ENCODE results near the gene ARHGAP12.

Gene ARHGAP12

GRCh38 chr10:31930023-31930751 is 1.6 kb upstream of the ARHGAP12 start:
- peak overlapping the region; percentile 73 for H3K27ac ChIP-seq (ENCODE audit: poor library complexity, severe bottlenecking)
- ATAC-seq (ENCODE audit: low read depth) (peak; percentile 13; the same call in 2 of the 3 replicates), DNase-seq (ENCODE audit: low spot score) (no peak)
- no peaks in the 10 kb centered on the region for H3K27me3 ChIP-seq (ENCODE audit: insufficient read depth, poor library complexity, severe bottlenecking)
- peak overlapping the region; percentile 85 for H3K4me3 ChIP-seq (ENCODE audit: severe bottlenecking)
- H3K9me3 ChIP-seq (ENCODE audit: severe bottlenecking), result no peaks in the 10 kb centered on the region
- no peak for TF ChIP-seq CTCF (IDR thresholded peaks at IDR 0.05; ENCODE audit: poor library complexity, severe bottlenecking)
- H3K36me3 ChIP-seq (ENCODE audit: low read depth), result no peaks in the 10 kb centered on the region
- peaks cover 17% of the 10 kb centered on the region for H3K4me1 ChIP-seq (ENCODE audit: insufficient read depth, poor library complexity, severe bottlenecking)

- Histone ChIP-seq H3K4me1 (ENCODE audit: insufficient read depth, poor library complexity, severe bottlenecking) (peaks cover 17% of the 10 kb centered on the region), H3K9me3 (ENCODE audit: severe bottlenecking) (no peaks in the 10 kb centered on the region), H3K27ac (ENCODE audit: poor library complexity, severe bottlenecking) (peak overlapping the region; percentile 73), H3K27me3 (ENCODE audit: insufficient read depth, poor library complexity, severe bottlenecking) (no peaks in the 10 kb centered on the region), H3K36me3 (ENCODE audit: low read depth) (no peaks in the 10 kb centered on the region), H3K4me3 (ENCODE audit: severe bottlenecking) (peak overlapping the region; percentile 85)
- TF ChIP-seq CTCF (IDR thresholded peaks at IDR 0.05; ENCODE audit: poor library complexity, severe bottlenecking), result no peak
- DNase-seq (ENCODE audit: low spot score) (no peak), ATAC-seq (ENCODE audit: low read depth) (peak; percentile 24)
Measured at GRCh38 chr10:31929261-31930022, 811 bp upstream of the ARHGAP12 start.

GRCh38 chr10:31927884-31928548 is 615 bp downstream of the ARHGAP12 start:
- no peaks in the 10 kb centered on the region; the same call in 1 of the 2 replicates for H3K36me3 ChIP-seq (ENCODE audit: low read depth)
- DNase-seq (ENCODE audit: low spot score) (peak; percentile 56), ATAC-seq (ENCODE audit: low read depth) (peak; percentile 32; the same call in 2 of the 3 replicates)
- peak overlapping the region; percentile 85 for H3K4me3 ChIP-seq (ENCODE audit: severe bottlenecking)
- H3K4me1 ChIP-seq (ENCODE audit: insufficient read depth, poor library complexity, severe bottlenecking), result peaks cover 17% of the 10 kb centered on the region
- H3K27ac ChIP-seq (ENCODE audit: poor library complexity, severe bottlenecking), result peak overlapping the region; percentile 73
- TF ChIP-seq CTCF (IDR thresholded peaks at IDR 0.05; ENCODE audit: poor library complexity, severe bottlenecking), result peak; percentile 34
- H3K9me3 ChIP-seq (ENCODE audit: severe bottlenecking), result no peaks in the 10 kb centered on the region
- H3K27me3 ChIP-seq (ENCODE audit: insufficient read depth, poor library complexity, severe bottlenecking), result no peaks in the 10 kb centered on the region

GRCh38 chr10:31927565-31927883 is 1.1 kb downstream of the ARHGAP12 start:
- Histone ChIP-seq H3K27me3 (ENCODE audit: insufficient read depth, poor library complexity, severe bottlenecking) (no peaks in the 10 kb centered on the region), H3K27ac (ENCODE audit: poor library complexity, severe bottlenecking) (peak overlapping the region; percentile 73), H3K36me3 (ENCODE audit: low read depth) (no peaks in the 10 kb centered on the region; the same call in 1 of the 2 replicates), H3K9me3 (ENCODE audit: severe bottlenecking) (no peaks in the 10 kb centered on the region), H3K4me3 (ENCODE audit: severe bottlenecking) (peak overlapping the region; percentile 85), H3K4me1 (ENCODE audit: insufficient read depth, poor library complexity, severe bottlenecking) (peaks cover 17% of the 10 kb centered on the region)
- TF ChIP-seq CTCF (IDR thresholded peaks at IDR 0.05; ENCODE audit: poor library complexity, severe bottlenecking), result no peak
- no peak; the same call in 2 of the 3 replicates for ATAC-seq (ENCODE audit: low read depth)
- DNase-seq (ENCODE audit: low spot score), result no peak
